Measurements from ENCODE around the gene ADGRF5.

ADGRF5 gene, protein sequence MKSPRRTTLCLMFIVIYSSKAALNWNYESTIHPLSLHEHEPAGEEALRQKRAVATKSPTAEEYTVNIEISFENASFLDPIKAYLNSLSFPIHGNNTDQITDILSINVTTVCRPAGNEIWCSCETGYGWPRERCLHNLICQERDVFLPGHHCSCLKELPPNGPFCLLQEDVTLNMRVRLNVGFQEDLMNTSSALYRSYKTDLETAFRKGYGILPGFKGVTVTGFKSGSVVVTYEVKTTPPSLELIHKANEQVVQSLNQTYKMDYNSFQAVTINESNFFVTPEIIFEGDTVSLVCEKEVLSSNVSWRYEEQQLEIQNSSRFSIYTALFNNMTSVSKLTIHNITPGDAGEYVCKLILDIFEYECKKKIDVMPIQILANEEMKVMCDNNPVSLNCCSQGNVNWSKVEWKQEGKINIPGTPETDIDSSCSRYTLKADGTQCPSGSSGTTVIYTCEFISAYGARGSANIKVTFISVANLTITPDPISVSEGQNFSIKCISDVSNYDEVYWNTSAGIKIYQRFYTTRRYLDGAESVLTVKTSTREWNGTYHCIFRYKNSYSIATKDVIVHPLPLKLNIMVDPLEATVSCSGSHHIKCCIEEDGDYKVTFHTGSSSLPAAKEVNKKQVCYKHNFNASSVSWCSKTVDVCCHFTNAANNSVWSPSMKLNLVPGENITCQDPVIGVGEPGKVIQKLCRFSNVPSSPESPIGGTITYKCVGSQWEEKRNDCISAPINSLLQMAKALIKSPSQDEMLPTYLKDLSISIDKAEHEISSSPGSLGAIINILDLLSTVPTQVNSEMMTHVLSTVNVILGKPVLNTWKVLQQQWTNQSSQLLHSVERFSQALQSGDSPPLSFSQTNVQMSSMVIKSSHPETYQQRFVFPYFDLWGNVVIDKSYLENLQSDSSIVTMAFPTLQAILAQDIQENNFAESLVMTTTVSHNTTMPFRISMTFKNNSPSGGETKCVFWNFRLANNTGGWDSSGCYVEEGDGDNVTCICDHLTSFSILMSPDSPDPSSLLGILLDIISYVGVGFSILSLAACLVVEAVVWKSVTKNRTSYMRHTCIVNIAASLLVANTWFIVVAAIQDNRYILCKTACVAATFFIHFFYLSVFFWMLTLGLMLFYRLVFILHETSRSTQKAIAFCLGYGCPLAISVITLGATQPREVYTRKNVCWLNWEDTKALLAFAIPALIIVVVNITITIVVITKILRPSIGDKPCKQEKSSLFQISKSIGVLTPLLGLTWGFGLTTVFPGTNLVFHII (N-terminal part only)

DNA sequence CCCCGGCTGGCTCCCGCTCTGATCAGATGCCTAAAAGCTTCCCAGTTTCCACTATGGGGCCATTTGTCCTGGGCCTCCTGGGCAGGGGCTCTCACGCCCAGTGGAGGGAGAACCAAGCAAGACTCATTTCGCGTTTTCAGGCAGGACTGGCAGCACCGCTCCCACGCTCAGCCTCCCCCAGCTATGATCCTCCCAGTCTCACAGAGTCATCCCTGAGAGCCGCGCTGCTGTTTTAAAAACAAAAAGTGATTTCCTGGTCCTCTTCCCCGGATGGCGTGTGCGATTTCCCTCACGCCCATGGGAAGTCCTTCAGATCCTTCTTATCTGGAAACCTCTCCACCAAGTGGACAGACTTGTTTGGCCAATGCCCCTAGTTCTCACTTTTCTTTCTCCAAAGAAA is at the start of gene ADGRF5:
ADGRF5 (minus strand) TSS at position 208 of the 400 bp plus-strand sequence. CDS start 15,176 bp downstream, outside the sequence.
- DNase-seq (ENCODE audit: low spot score): no peak

DNA sequence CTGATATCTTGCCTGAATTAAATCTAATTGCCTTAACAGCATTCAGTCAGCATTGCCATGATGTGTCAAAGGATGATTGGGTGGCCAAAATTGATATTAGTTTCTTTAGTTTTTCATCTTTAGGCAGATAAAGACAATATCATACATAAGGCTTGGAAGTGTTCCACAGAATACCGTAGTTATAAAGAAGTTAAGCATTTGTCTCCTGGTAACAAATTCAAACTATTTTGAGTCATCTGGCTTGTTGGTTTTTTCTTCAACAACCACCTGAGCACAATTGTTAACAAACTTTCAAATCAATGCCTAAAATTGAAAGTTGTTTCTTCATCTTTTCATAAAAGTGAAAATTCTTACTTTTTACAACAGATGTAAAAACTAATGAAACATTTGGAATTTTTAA is 47.5 kb upstream of the ADGRF5 start:
- DNase-seq (ENCODE audit: low spot score): peak; percentile 35

DNA sequence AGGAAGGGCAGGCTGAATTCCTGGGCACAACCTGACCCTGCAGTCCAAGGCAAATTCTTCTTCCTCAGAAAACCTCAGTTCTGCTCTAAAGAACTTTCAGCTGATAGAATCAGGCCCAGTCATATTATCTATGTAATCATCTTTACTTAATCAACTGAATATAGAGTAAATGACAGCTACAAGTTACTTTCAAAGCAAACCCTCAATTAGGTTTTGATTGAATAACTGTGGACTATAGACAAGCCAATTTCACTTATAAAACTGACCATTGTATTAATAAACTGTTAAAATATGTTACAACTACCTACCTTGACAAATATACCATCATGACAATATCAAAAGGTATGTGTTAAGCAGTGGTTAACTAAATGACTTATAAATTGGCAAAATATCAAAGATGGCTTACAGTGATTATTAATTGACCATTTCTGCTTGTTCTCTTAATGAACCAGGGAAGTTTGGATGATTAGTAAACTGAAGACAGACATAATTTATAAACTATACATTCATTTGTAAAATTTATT is 46.1 kb upstream of the ADGRF5 start:
- peak; percentile 74 for DNase-seq (ENCODE audit: low spot score)

DNA sequence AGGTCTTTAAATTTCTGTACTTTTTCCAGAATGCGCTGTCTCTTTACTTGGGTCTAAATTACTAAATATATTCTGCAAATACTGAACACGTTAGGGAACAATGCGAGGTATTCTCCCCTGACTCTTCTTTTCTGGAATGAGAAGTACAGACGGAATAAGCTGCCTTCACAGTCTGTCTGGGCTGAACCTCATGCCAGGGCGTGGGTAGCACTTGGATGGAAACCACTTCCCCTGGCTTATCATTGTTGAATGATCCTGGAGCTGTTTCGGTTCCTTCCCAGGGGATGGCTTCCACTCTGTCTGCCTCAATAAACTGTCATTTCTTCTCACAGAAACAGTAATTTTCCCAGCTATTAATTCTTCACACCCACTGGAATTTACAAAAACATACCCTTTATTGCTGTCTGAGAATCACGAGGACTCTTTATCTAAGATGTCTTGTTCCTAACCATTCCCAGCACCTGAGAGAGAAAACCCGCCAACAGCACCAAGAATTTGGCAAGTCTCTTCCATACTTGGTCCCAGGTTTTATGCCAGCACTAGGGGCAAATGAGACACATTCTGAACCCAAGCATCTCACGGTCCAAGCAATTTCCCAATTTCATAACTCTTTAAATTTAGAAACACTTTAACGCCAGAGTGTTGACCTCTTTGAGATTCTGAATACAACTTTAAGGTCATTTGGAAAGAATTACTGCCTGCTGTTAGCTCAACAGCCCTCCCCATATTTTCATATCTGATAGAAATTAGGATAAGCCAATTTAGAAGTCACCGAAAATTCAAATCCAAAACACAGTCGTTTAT is 43.2 kb upstream of the ADGRF5 start:
- no peak for DNase-seq (ENCODE audit: low spot score)

DNA sequence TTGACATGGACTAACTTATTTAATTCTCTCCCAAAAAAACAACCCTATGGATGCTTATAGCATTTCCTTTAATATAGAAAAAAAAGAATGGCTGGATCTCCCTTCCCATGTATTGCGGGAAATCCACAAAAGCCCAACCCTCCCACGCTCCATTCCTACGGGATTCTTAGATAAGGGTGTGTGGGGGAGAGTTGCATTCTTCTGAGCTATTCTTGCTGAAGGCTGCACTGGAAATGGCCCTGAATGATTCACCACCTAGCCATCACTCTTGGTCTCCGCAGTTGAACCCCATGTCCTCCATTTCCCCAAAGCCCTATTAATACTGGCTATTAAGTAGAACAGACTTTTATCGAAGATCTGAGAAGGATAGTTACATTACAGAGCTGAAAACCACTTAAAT is 41.9 kb upstream of the ADGRF5 start:
- DNase-seq (ENCODE audit: low spot score): no peak

DNA sequence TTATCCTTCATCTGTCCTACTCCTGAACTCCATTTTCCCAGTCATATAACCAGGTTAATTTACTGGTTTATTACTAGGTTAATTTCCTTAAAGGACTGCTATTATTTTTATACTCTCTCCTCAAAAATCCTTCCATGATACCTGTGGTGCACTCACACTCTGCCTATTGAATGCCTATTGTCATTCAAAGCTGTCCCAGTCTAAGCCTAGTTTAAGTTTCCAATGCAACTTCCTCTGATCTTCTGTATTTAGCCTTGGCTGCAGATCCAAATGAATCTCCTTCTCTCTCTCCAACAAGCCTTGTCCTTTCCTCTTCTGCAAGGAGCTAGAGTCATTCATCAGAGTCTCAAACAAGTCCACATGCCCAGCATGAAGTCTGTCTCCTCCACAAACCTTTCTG is 41.3 kb upstream of the ADGRF5 start:
- DNase-seq (ENCODE audit: low spot score): no peak

DNA sequence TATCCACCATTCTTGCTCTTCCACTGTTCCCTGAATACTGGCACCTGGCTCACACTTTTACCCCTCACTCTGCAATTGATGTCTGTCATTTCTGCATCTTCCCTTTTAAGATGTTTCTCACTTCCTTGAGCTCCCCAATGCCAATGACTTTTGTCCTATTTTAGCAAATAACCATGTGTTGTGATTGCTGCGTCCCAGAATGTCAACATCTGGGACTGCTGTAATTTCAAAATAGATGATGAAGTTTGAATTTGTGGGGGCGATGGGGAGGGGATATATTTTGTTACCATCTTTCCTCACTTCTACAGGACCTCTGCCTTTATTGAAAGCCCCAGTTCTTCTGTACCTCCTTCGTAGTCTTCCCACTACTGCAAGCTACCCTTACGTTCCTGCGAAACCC is 40.0 kb upstream of the ADGRF5 start:
- no peak for DNase-seq (ENCODE audit: low spot score)

DNA sequence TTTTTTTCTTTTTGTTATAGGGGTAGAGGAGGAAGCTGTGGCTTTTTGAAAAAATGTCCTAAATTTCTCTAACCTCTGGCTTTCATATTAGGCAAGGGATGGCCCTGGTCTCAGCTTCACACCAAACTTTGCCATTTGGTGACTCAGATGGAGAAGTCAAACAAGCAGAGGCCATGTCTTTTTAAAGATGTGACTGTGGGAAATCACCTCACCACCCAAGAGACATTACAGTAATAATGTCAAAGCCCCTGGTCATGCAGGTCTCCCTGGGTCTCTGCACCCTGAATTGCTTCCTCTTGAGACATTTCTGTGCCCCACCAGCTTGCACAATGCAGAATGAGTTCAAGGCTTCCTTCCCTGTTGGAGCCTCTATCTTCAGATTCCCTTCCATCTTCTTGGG is 39.5 kb upstream of the ADGRF5 start:
- DNase-seq (ENCODE audit: low spot score): no peak

DNA sequence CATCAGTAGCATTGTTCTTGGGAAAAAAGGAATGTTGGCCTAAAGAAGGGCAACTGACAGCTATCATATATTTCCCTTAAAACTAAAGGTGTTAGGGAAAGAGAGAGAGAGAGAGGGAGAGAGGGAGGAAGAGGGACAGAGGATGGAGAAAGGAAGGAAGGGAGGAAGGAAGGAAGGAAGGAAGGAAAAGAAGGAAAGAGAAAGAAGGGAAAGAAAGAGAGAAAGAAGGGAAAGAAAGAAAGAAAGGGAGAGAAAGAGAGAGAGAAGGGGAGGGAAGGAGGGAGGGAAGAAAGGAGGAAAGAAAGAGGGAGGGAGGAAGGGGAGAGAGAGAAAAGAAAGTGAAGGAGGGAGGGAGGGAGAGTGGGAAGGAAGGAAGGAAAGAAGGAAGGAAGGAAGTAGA is 37.7 kb upstream of the ADGRF5 start:
- DNase-seq (ENCODE audit: low spot score): no peak

DNA sequence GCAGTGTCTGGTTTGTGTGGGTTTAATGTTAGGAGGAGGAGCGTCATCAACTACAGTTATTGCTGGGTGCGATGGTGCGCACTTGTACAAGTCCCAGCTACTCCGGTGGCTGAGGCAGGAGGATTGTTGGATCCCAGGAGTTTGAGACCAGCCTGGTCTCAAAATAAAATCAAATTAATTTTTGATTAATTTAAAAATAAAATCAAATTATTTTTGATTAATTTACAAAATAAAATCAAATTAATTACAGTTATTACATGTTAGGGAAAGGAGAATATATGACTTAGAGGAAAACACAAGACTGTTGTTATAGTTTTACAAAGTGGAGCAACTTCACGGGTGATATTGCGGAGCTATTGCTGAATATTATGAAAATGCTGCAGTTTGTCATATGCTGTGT is 34.7 kb upstream of the ADGRF5 start:
- DNase-seq (ENCODE audit: low spot score): no peak

DNA sequence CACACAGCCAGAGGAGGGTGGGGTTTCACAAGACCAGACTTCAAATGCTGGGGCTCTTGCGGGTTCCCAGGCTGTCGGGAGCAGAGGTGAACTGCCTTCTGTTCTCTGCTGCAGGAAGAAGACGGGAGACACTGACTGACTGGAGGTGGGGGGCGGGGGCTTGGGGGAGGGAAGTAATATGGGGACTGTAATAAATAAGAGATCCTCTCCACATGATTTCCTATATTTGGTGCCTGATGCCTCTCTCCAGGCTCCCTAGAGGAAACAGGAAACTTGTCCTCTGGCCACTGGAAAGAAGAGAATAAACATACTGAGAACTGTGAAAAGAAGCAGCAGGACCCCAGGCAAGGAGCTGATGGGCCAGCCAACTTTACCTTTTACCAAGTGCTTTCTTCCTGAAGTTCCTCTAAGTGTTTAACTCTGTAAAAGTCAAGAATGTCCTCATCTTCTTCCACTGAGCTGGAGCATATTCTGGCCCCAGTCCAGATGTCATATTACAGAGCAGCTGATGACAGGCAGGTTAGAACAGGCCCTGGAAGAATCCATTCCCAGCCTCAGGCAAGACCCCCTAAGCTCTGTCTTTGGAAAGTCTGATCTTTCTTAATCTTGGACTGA is 33.2 kb upstream of the ADGRF5 start:
- no peak for DNase-seq (ENCODE audit: low spot score)

DNA sequence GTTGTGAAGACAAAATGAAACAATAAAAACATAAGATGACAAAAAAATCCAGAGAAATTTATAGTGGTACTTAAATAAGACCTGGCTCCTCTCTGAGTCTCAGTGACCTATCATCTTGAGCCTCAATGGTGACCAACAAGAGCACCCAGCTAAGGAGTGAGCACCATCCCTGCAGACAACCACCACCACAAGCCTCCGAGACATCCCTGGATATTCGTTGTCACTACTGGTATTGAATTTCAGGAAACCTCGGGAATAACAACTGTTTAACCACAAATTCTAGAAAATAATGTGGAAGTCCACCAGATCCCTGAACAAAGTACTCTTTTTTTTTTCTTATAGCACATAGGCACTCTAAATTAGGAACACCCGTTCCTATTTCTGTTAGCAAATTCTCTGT is 32.2 kb upstream of the ADGRF5 start:
- DNase-seq (ENCODE audit: low spot score): no peak

DNA sequence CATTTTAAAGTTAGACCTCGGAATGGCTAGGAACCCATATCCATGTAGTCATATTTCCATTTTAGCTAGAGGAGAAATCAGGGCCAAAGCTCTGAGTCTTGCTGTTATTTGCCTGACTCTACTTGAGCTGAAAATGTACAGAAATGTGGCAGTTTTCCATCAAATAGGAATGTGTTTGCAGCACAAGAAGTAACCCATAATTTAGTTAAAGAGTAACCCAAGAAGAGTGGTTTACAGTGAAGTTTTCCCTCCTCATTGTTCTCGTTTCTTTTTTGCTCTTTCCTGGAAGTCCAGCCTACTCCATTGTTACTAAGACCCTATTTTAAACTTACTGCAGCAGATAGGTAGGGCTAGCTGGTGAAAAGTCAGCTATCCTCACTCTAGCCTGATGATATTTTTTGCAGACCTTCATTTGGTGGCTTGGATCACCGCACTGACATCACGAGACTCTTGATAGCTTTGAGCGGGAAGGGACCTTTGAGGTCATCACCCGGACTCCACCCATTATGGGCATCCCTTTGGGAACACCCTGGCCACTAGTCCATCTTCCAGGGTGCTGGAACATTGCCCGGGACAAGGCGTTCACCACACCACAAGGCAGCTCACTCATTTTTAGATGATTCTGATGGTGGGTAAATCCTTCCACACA is 28.0 kb upstream of the ADGRF5 start:
- peak; percentile 34 for DNase-seq (ENCODE audit: low spot score)

DNA sequence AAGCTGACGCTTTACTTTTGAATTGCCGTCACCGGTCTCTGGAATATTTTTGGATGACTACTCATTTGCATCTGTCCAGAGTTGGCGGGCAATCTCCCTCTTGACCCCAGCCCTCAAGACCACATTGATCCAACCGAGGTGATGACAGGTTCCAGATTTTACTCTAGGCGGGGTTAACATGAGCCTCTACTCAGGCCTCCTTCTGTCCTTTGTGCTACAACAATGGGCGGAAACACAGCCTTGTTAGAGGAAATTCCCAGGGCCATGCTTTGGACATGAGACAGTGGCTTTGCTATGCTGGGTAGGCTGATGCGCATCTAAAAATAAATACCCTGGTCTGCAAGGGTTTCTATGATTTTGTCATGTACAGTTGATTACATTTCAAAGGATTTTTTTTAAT is 27.0 kb upstream of the ADGRF5 start:
- DNase-seq (ENCODE audit: low spot score): peak; percentile 59

DNA sequence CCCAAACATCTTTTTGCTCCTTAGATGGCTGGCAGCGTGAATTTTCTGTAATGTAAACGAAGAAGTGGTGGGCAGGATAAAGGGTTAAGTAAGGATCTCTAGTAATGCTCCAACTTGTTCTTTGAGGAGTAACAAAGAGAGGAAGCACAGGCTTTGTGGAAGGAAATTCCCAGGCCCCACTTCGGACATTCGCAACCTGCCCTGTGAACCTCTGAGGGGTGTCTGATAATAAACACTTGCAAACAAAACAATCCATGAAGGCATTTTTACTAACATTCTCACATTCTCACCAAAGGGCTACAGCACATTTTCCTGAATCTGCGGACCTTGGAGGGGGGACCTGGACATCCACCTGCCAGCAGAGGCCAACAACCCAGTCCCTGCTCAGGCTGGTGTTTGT is 25.8 kb upstream of the ADGRF5 start:
- no peak for DNase-seq (ENCODE audit: low spot score)

DNA sequence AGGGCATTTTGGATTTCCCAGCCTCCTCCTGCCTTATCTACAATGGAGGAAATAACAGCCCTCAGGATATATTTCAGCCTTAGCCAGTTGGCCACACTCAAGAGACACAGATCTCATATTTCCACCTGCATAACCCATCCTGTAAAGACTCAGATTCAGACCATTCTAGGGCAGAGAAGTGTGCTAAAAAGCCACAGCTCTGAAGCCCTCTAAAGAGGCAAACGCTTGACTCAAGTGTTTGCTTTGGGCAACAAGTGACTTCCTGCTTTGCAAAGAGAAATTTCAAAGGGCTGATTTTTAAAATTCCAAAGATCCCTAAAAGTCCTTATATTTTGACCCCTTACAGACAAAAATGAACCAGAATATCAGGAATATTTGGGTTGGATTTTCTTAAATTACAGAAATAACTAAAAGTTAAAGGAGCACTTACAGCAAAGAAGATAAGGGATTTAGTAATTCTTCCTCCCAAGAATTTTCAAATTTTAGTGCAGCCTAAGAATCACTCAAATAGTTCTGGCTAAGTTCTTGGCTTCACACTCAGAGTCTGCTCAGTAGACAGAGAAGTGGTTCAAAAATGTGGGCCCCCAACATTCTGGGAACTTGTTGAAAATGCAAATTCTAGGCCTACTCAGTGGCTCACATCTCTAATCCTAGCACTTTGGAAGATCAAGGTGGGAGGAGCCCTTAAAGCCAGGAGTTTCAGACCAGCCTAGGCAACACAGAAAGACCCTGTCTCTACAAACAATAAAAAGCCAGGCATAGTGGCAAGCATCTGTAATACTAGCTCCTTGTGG is 18.9 kb upstream of the ADGRF5 start:
- no peak for DNase-seq (ENCODE audit: low spot score)

DNA sequence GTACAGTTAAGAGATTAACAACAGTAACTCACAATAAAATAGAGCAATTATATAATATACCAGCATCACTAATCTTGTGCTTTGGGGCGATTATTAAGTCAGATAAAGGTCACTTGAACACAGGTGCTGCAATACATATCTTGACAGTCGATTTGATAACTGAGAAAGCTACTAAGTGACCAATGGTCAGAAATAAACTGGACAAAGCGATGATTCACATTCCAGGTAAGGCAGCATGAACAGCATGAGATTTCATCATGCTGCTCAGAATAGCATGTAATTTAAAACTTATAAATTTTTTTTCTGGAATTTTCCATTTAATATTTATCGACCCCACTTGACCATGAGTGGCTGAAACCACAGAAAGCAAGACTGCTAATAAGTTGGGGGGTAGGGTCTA is 15.9 kb upstream of the ADGRF5 start:
- peak; percentile 12 for DNase-seq (ENCODE audit: low spot score)

DNA sequence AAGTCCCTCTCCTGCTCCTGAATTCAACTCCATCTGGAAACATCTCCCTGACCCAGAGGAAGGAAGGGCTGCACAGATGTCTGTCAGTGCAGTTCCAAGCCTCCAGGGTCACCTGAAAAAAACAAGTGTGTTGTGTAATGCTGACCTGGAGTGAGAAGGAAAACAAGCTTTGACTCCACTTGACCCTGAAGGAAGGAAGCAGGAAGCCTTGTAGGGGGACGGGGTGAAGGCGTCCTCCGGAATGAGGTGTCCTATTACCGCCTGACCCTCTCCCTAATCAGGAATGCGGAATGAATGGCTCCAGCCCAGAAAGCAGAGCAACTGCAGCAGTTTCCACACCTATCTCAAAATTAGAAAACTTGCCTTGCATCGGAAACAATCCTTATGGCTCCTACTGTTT is 13.9 kb upstream of the ADGRF5 start:
- DNase-seq (ENCODE audit: low spot score): peak; percentile 8

DNA sequence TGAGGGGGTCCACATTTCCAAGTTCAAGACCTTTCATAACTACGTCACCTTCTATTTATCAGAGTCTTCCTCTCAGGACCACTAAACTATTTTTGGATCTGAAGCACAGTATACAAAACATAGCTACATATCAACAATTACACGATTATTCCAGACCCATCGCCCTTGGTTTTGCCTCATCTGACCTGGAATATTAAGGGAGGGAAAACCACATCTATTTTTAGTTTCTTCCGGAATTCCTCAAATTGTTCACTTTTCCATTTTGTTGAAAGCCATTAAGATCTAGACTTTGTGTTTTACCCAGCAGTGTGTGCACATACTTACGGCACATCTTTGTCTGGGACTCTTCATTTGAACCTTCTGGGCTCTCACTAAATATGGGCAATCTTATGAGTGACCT is 12.0 kb upstream of the ADGRF5 start:
- peak; percentile 4 for DNase-seq (ENCODE audit: low spot score)

Data from kidney tubule cell (primary cell).